ENCODE data around the gene MTO1.
"Not testable (repeated sequence)": the region's sequence is repeated elsewhere in the genome, so short reads cannot be mapped to it uniquely, and the experiment has no call there.

Gene MTO1

GRCh38 chr6:73525546-73526330, 64.2 kb downstream of the MTO1 start:
- in situ Hi-C loops (cut with MboI; ENCODE audit: low sequenced_read_pairs) = no loop called here

- in situ Hi-C loops (cut with MboI; ENCODE audit: low sequenced_read_pairs) = no loop called here
These were observed 67.4 kb downstream of the MTO1 start for GRCh38 chr6:73528897-73529296.

- in situ Hi-C loops (cut with MboI; ENCODE audit: low sequenced_read_pairs) = no loop called here
These were observed 70.8 kb downstream of the MTO1 start for GRCh38 chr6:73532293-73532692.

- in situ Hi-C loops (cut with MboI; ENCODE audit: low sequenced_read_pairs) = no loop called here
These were observed 73.1 kb downstream of the MTO1 start for GRCh38 chr6:73534628-73535027.

- in situ Hi-C loops (cut with MboI; ENCODE audit: low sequenced_read_pairs) = no loop called here
These were observed 76.1 kb downstream of the MTO1 start for GRCh38 chr6:73537677-73538076.

- in situ Hi-C loops (cut with MboI; ENCODE audit: low sequenced_read_pairs) = no loop called here
These were observed 76.7 kb downstream of the MTO1 start for GRCh38 chr6:73538116-73538779.

- in situ Hi-C loops (cut with MboI; ENCODE audit: low sequenced_read_pairs) = not testable (repeated sequence)
These were observed 80.9 kb downstream of the MTO1 start for GRCh38 chr6:73542481-73542880.

- in situ Hi-C loops (cut with MboI; ENCODE audit: low sequenced_read_pairs) = no loop called here
These were observed 81.4 kb downstream of the MTO1 start for GRCh38 chr6:73542891-73543290.

- in situ Hi-C loops (cut with MboI; ENCODE audit: low sequenced_read_pairs) = no loop called here
These were observed 85.5 kb downstream of the MTO1 start for GRCh38 chr6:73547036-73547435.

- in situ Hi-C loops (cut with MboI; ENCODE audit: low sequenced_read_pairs) = no loop called here
These were observed 87.2 kb downstream of the MTO1 start for GRCh38 chr6:73548458-73549446.

- in situ Hi-C loops (cut with MboI; ENCODE audit: low sequenced_read_pairs) = not testable (repeated sequence)
These were observed 89.6 kb downstream of the MTO1 start for GRCh38 chr6:73551115-73551514.

- in situ Hi-C loops (cut with MboI; ENCODE audit: low sequenced_read_pairs) = not testable (repeated sequence)
These were observed 93.9 kb downstream of the MTO1 start for GRCh38 chr6:73555380-73555949.

- in situ Hi-C loops (cut with MboI; ENCODE audit: low sequenced_read_pairs) = no loop called here
These were observed 95.3 kb downstream of the MTO1 start for GRCh38 chr6:73556836-73557235.

Measured in HL-60/S4 (cell line).